HL-60 (cell line): Measurements from ENCODE around the gene ATP2B2.

ENCODE experiments used
- DNase-seq, 2 experiments: peaks; one replicate each; pipeline ENCODE4 v3.0.0-alpha.2; 2010 to 2020; ENCODE audit warnings: low read depth in 1 of 2, low spot score in 1 of 2
- H3K27ac ChIP-seq: fragments of 250-450 bp; sonication (Bioruptor Pico); replicated peaks from 2 replicates; pipeline ENCODE4 v1.5.1; 2020; ENCODE audit warnings: mild to moderate bottlenecking, moderate library complexity
- H3K27me3 ChIP-seq: fragments of 250-450 bp; sonication (Bioruptor Pico); 2 replicates; pipeline ENCODE4 v1.5.1; 2021; ENCODE audit warnings: mild to moderate bottlenecking, moderate library complexity; ENCODE audit not compliant: insufficient read depth, poor library complexity, severe bottlenecking
- H3K4me3 ChIP-seq: replicated peaks from 2 replicates; pipeline ENCODE4 v1.5.1; 2011; ENCODE audit warnings: mild to moderate bottlenecking, control low read depth, low read length; ENCODE audit not compliant: insufficient read depth
- CTCF ChIP-seq: IDR thresholded peaks from one replicate; pipeline ENCODE4 v1.5.1; 2011; ENCODE audit warnings: low read length, control low read depth, inconsistent platforms; ENCODE audit not compliant: insufficient read depth
- GABPA ChIP-seq: IDR thresholded peaks from 2 replicates; pipeline ENCODE4 v1.6.1; 2012; ENCODE audit warnings: low read depth
- POLR2AphosphoS5 ChIP-seq: IDR thresholded peaks from 2 replicates; pipeline ENCODE4 v1.6.1; 2012; ENCODE audit warnings: low read depth
- REST ChIP-seq: IDR thresholded peaks from 2 replicates; pipeline ENCODE4 v1.6.1; 2012; ENCODE audit warnings: low read depth; ENCODE audit not compliant: insufficient replicate concordance
- SPI1 ChIP-seq: IDR thresholded peaks from 2 replicates; pipeline ENCODE4 v1.6.1; 2012; ENCODE audit warnings: low read depth, mild to moderate bottlenecking, borderline replicate concordance

ATP2B2 gene

GRCh38 chr3:10351013-10351735, 154.2 kb downstream of the ATP2B2 start:
- H3K27me3 ChIP-seq, result no peaks in the 10 kb centered on the region
- DNase-seq, result no peak
- TF ChIP-seq CTCF, result no peak
- no peak for TF ChIP-seq SPI1
- no peak overlapping the region for H3K27ac ChIP-seq
- no peak overlapping the region for H3K4me3 ChIP-seq

- no peak for DNase-seq
- TF ChIP-seq SPI1 (no peak), POLR2AphosphoS5 (no peak), CTCF (no peak), REST (no peak), GABPA (no peak)
- no peak overlapping the region for H3K4me3 ChIP-seq
- H3K27ac ChIP-seq, result no peak overlapping the region
- H3K27me3 ChIP-seq, result no peaks in the 10 kb centered on the region
Measured at GRCh38 chr3:10350324-10350985, 154.9 kb downstream of the ATP2B2 start.

- H3K27ac ChIP-seq, result no peak overlapping the region
- TF ChIP-seq SPI1, result no peak
- TF ChIP-seq POLR2AphosphoS5, result no peak
- no peak for TF ChIP-seq GABPA
- H3K27me3 ChIP-seq, result no peaks in the 10 kb centered on the region
- H3K4me3 ChIP-seq, result no peak overlapping the region
- no peak for DNase-seq
Measured at GRCh38 chr3:10349801-10350200, 155.6 kb downstream of the ATP2B2 start.

- Histone ChIP-seq H3K27ac (no peak overlapping the region), H3K4me3 (no peak overlapping the region), H3K27me3 (no peaks in the 10 kb centered on the region)
- DNase-seq, result no peak
- TF ChIP-seq POLR2AphosphoS5 (no peak), SPI1 (no peak), REST (no peak), GABPA (no peak), CTCF (no peak)
Measured at GRCh38 chr3:10348404-10348721, 157.0 kb downstream of the ATP2B2 start.
